Activated CD4-positive, alpha-beta T cell treated with anti-CD3 and anti-CD28 coated beads for 36 hours (primary cell): ENCODE data around the gene KCTD17. TPM values are rescaled to one million over a fixed set of nuclear protein-coding genes. Genes with fewer than 3 reads are reported as not detected.

ENCODE experiments used
- ATAC-seq: fragments of 200-7000 bp; cut with Tn5 transposase; one replicate; pipeline ENCODE4 v1.10.0; 2021; ENCODE audit warnings: mild to moderate bottlenecking, moderate library complexity
- CTCF ChIA-PET: fragments of 350-600 bp; sonication (Branson Sonifier 250); formaldehyde crosslinking; loops from one replicate; lab custom pipeline; 2021; ENCODE audit warnings: antibody characterized with exemption; lab: Charles Lee
- POLR2A ChIA-PET: fragments of 350-600 bp; sonication (Branson Sonifier 250); formaldehyde crosslinking; loops from one replicate; lab custom pipeline; 2021; ENCODE audit warnings: antibody characterized with exemption, inconsistent platforms; lab: Charles Lee
- DNase-seq: peaks from one replicate; pipeline ENCODE4 v3.0.0-alpha.2; 2020
- H3K27ac Mint-ChIP-seq: one replicate; pipeline ENCODE4 v1.8.0; 2021; ENCODE audit warnings: mixed read lengths
- H3K27me3 Mint-ChIP-seq: one replicate; pipeline ENCODE4 v1.8.0; 2021; ENCODE audit warnings: mixed read lengths
- H3K36me3 Mint-ChIP-seq: one replicate; pipeline ENCODE4 v1.8.0; 2021; ENCODE audit warnings: low read depth, mixed read lengths
- H3K4me1 Mint-ChIP-seq: one replicate; pipeline ENCODE4 v1.8.0; 2021; ENCODE audit warnings: mixed read lengths
- H3K4me3 Mint-ChIP-seq: one replicate; pipeline ENCODE4 v1.8.0; 2021; ENCODE audit warnings: mild to moderate bottlenecking, moderate library complexity, mixed read lengths
- H3K9me3 Mint-ChIP-seq: one replicate; pipeline ENCODE4 v1.8.0; 2021; ENCODE audit warnings: low read depth, mixed read lengths
- intact Hi-C, 2 experiments: fragments of 100-400 bp; cut with DNase I in 1 of 2; cut with micrococcal nuclease in 1 of 2; formaldehyde crosslinking; loops; one replicate each; pipeline versions ENCODE4 v1.14.2 to v1.15.1; 2022 to 2024; cut with DNase I, micrococcal nuclease
- total RNA-seq, 2 experiments: library from RNA; stranded (reverse); gene quantifications; one replicate each; pipeline ENCODE4 v1.2.3, GENCODE V29; 2021

KCTD17 gene
- total RNA-seq, 2 experiments from 2014 or later, result 32.5 to 36.8 TPM

GRCh38 chr22:37014415-37014806 is 37.1 kb upstream of the KCTD17 start:
- Mint-ChIP-seq H3K27ac (no peak overlapping the region), H3K27me3 (peaks cover 1% of the 10 kb centered on the region), H3K4me3 (no peak overlapping the region), H3K4me1 (no peaks in the 10 kb centered on the region), H3K36me3 (no peaks in the 10 kb centered on the region), H3K9me3 (no peaks in the 10 kb centered on the region)
- ChIA-PET CTCF (interaction anchor here (1.5 kb wide), 1 partner anchor 232 kb away, joined by 7 read pairs; no protein-coding TSS in a partner anchor), POLR2A (no interaction called here)
- ATAC-seq (no peak), DNase-seq (no peak)
- intact Hi-C loops, result no loop called here

- Mint-ChIP-seq H3K4me3 (no peak overlapping the region), H3K36me3 (no peaks in the 10 kb centered on the region), H3K27me3 (peaks cover 4% of the 10 kb centered on the region), H3K4me1 (peaks cover 2% of the 10 kb centered on the region), H3K27ac (no peak overlapping the region), H3K9me3 (no peaks in the 10 kb centered on the region)
- ATAC-seq (no peak), DNase-seq (no peak)
- intact Hi-C loops, result no loop called here
- CTCF ChIA-PET, result no interaction called here
- POLR2A ChIA-PET, result interaction anchor here (0.6 kb wide), 1 partner anchor 123 kb away, joined by 6 read pairs; no protein-coding TSS in a partner anchor
Measured at GRCh38 chr22:37014835-37015586, 36.5 kb upstream of the KCTD17 start.

GRCh38 chr22:37015587-37015878 is 36.0 kb upstream of the KCTD17 start:
- DNase-seq (no peak), ATAC-seq (no peak)
- POLR2A ChIA-PET, result interaction anchor here (0.6 kb wide), 1 partner anchor 124 kb away, joined by 6 read pairs; no protein-coding TSS in a partner anchor
- CTCF ChIA-PET, result interaction anchor here (0.6 kb wide), 1 partner anchor 367 kb away, joined by 3 read pairs; no protein-coding TSS in a partner anchor
- H3K27me3 Mint-ChIP-seq, result peaks cover 7% of the 10 kb centered on the region
- no peaks in the 10 kb centered on the region for H3K9me3 Mint-ChIP-seq
- H3K36me3 Mint-ChIP-seq, result no peaks in the 10 kb centered on the region
- H3K4me3 Mint-ChIP-seq, result no peak overlapping the region
- peaks cover 4% of the 10 kb centered on the region for H3K4me1 Mint-ChIP-seq
- H3K27ac Mint-ChIP-seq, result no peak overlapping the region
- intact Hi-C loops, result no loop called here

- ATAC-seq, result no peak
- Mint-ChIP-seq H3K36me3 (no peaks in the 10 kb centered on the region), H3K27me3 (peaks cover 9% of the 10 kb centered on the region), H3K4me3 (no peak overlapping the region), H3K27ac (no peak overlapping the region), H3K9me3 (no peaks in the 10 kb centered on the region), H3K4me1 (peaks cover 4% of the 10 kb centered on the region)
- no peak for DNase-seq
- ChIA-PET POLR2A (interaction anchor here (0.6 kb wide), 1 partner anchor 124 kb away, joined by 6 read pairs; no protein-coding TSS in a partner anchor), CTCF (interaction anchor here (0.6 to 1.1 kb wide), 4 partner anchors 68 to 366 kb away, joined by 3 to 4 read pairs (median 3); no protein-coding TSS in a partner anchor)
- intact Hi-C loops, result no loop called here
Measured at GRCh38 chr22:37016134-37016910, 35.2 kb upstream of the KCTD17 start.

GRCh38 chr22:37017356-37017755 is 34.2 kb upstream of the KCTD17 start:
- intact Hi-C loops, result no loop called here
- Mint-ChIP-seq H3K27ac (no peak overlapping the region), H3K9me3 (no peaks in the 10 kb centered on the region), H3K27me3 (peaks cover 13% of the 10 kb centered on the region), H3K36me3 (no peaks in the 10 kb centered on the region), H3K4me3 (no peak overlapping the region), H3K4me1 (peaks cover 4% of the 10 kb centered on the region)
- DNase-seq, result no peak
- POLR2A ChIA-PET, result interaction anchor here (0.8 kb wide), 1 partner anchor 14 kb away, joined by 4 read pairs; no protein-coding TSS in a partner anchor
- no peak for ATAC-seq
- CTCF ChIA-PET, result interaction anchor here (0.8 to 1.7 kb wide), 5 partner anchors 13 to 259 kb away, joined by 3 to 5 read pairs (median 3); no protein-coding TSS in a partner anchor

GRCh38 chr22:37018086-37018814 is 33.3 kb upstream of the KCTD17 start:
- Mint-ChIP-seq H3K4me3 (peak overlapping the region; percentile 78), H3K27ac (no peak overlapping the region), H3K9me3 (no peaks in the 10 kb centered on the region), H3K4me1 (peaks cover 4% of the 10 kb centered on the region), H3K36me3 (no peaks in the 10 kb centered on the region), H3K27me3 (peaks cover 13% of the 10 kb centered on the region)
- POLR2A ChIA-PET, result no interaction called here
- no peak for ATAC-seq
- CTCF ChIA-PET, result interaction anchor here (0.8 to 4.0 kb wide), 7 partner anchors 12 to 180 kb away, joined by 3 to 27 read pairs (median 5); no protein-coding TSS in a partner anchor
- intact Hi-C loops, result no loop called here
- DNase-seq, result no peak

GRCh38 chr22:37018815-37019308 is 32.7 kb upstream of the KCTD17 start:
- H3K4me1 Mint-ChIP-seq, result peaks cover 4% of the 10 kb centered on the region
- H3K36me3 Mint-ChIP-seq, result no peaks in the 10 kb centered on the region
- ChIA-PET CTCF (interaction anchor here (0.6 to 4.0 kb wide), 10 partner anchors 9 to 418 kb away, joined by 3 to 27 read pairs (median 3); no protein-coding TSS in a partner anchor), POLR2A (interaction anchor here (0.6 kb wide), 1 partner anchor 42 kb away, joined by 3 read pairs; no protein-coding TSS in a partner anchor)
- H3K4me3 Mint-ChIP-seq, result peak overlapping the region; percentile 78
- intact Hi-C loops, result loop anchor here in 1 of 2 experiments (1.0 kb wide), 1 partner anchor 180 kb away; no protein-coding TSS in a partner anchor
- no peak overlapping the region for H3K27ac Mint-ChIP-seq
- H3K27me3 Mint-ChIP-seq, result peaks cover 13% of the 10 kb centered on the region
- ATAC-seq (peak; percentile 12), DNase-seq (no peak)
- H3K9me3 Mint-ChIP-seq, result no peaks in the 10 kb centered on the region

GRCh38 chr22:37019309-37020191 is 32.0 kb upstream of the KCTD17 start, which contains the start of the genes MPST and TST:
Gene MPST (plus strand): TSS chr22:37019742. CDS start chr22:37019837, 95 bp downstream.
Gene TST (minus strand): TSS chr22:37019447. CDS start chr22:37018732, 715 bp downstream.
- CTCF ChIA-PET, result interaction anchor here (0.6 to 4.0 kb wide), 16 partner anchors 10 to 713 kb away, joined by 3 to 27 read pairs (median 3); no protein-coding TSS in a partner anchor
- H3K27me3 Mint-ChIP-seq, result peaks cover 13% of the 10 kb centered on the region
- POLR2A ChIA-PET, result interaction anchor here (0.6 kb wide), 1 partner anchor 43 kb away, joined by 3 read pairs; no protein-coding TSS in a partner anchor
- peaks cover 4% of the 10 kb centered on the region for H3K4me1 Mint-ChIP-seq
- DNase-seq (peak; percentile 60), ATAC-seq (peak; percentile 74)
- H3K36me3 Mint-ChIP-seq, result no peaks in the 10 kb centered on the region
- H3K9me3 Mint-ChIP-seq, result no peaks in the 10 kb centered on the region
- H3K4me3 Mint-ChIP-seq, result peak within 1 kb of the TSS; percentile 78
- H3K27ac Mint-ChIP-seq, result peak within 1 kb of the TSS; percentile 52
- intact Hi-C loops, result loop anchor here in 1 of 2 experiments (1.0 kb wide), 1 partner anchor 180 kb away; no protein-coding TSS in a partner anchor

- ATAC-seq, result no peak
- POLR2A ChIA-PET, result no interaction called here
- no peak for DNase-seq
- peaks cover 4% of the 10 kb centered on the region for H3K4me1 Mint-ChIP-seq
- CTCF ChIA-PET, result interaction anchor here (0.6 to 4.0 kb wide), 12 partner anchors 10 to 712 kb away, joined by 3 to 27 read pairs (median 4); partner anchors contain the start of gene KCTD17
- H3K27me3 Mint-ChIP-seq, result peaks cover 13% of the 10 kb centered on the region
- intact Hi-C loops, result no loop called here
- no peaks in the 10 kb centered on the region for H3K36me3 Mint-ChIP-seq
- H3K9me3 Mint-ChIP-seq, result no peaks in the 10 kb centered on the region
- H3K4me3 Mint-ChIP-seq, result peak overlapping the region; percentile 78
- H3K27ac Mint-ChIP-seq, result peak overlapping the region; percentile 52
Measured at GRCh38 chr22:37020192-37020479, 31.4 kb upstream of the KCTD17 start.

- H3K27ac Mint-ChIP-seq, result no peak overlapping the region
- H3K9me3 Mint-ChIP-seq, result no peaks in the 10 kb centered on the region
- ChIA-PET POLR2A (no interaction called here), CTCF (interaction anchor here (0.6 to 4.0 kb wide), 14 partner anchors 9 to 412 kb away, joined by 3 to 27 read pairs (median 4); partner anchors contain the start of gene KCTD17)
- DNase-seq, result no peak
- no peak for ATAC-seq
- no peak overlapping the region for H3K4me3 Mint-ChIP-seq
- H3K36me3 Mint-ChIP-seq, result no peaks in the 10 kb centered on the region
- peaks cover 4% of the 10 kb centered on the region for H3K4me1 Mint-ChIP-seq
- intact Hi-C loops, result no loop called here
- peaks cover 13% of the 10 kb centered on the region for H3K27me3 Mint-ChIP-seq
Measured at GRCh38 chr22:37021041-37021440, 30.5 kb upstream of the KCTD17 start.
